Erythroblast (primary cell): ENCODE data around the gene NME7.
A peak's percentile ranks its signal among the peaks of the same experiment; 100 is the strongest.
"Not testable (repeated sequence)": the region's sequence is repeated elsewhere in the genome, so short reads cannot be mapped to it uniquely, and the experiment has no call there.

Experiments
- DNase-seq, 2 experiments: peaks; one replicate each; lab custom pipeline; 2025; lab: John Stamatoyannopoulos, UW
- GATA1 ChIP-seq: IDR thresholded peaks from 2 replicates; pipeline ENCODE4 v1.6.1; 2011; ENCODE audit warnings: low read depth, mild to moderate bottlenecking, control low read depth, low read length, moderate library complexity
- POLR2A ChIP-seq: IDR thresholded peaks from 2 replicates; pipeline ENCODE4 v1.6.1; 2011; ENCODE audit warnings: mild to moderate bottlenecking, low read length

NME7 gene

DNA sequence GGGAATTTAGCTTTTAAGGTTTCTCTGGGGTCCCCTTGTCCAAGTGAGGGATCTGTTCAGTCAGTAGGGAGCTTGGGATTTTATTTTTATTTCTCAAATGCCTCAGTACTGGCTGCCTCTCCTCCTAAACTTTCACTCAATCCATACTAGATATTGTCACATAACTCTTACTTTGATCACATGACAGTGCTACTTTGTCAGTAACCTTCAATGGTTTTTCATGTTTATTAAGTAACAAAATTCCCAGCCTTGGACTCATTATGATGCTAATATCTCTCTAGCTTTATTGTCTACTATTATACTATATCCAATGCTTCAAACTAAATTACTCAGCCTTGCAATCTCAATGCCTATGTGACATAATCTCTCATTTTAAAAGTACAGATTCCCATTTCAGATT, 163.4 kb downstream of the NME7 start:
- TF ChIP-seq POLR2A (no peak), GATA1 (no peak)
- DNase-seq: no peak

DNA sequence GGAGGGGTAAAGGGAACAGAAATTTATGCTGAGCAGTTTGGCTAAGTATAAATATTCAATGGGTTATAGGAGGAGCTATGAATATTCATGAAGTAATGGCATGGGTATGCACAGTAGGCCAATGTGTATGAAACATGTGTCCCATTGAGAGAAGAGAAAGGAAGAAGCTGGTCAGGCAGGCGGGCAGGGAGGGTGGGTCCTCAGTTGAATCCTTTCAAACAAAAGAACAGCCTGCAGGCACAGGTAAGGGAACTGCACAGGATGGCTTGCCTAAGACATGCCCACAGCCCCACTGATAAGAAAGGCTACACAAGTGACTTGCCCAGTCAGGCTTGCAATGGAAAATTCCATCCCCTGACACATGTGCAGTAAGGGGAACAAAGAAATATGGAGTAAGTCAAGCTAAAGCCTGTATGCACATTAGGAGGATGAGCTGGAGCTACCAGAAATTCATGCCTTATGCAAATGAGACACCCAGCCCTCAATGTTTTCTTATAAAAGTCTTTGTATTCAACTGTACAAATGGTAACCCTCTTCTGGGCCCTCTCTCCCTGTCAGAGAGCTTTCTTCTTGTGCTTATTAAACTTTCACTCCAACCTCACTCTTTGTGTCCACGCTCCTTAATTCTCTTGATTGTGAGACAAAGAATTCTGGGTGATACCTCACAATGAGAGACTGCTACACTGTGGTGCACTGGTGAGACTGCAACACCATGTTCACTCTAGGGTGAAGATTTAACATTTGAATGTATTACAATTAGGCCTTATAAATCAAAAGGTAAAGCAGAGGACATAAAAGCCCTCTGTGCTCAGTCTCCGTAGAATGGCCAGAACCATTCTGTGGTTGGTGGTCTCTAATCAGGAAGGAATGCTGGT, 164.6 kb downstream of the NME7 start:
- no peak for TF ChIP-seq POLR2A
- no peak for TF ChIP-seq GATA1
- peak in 1 of 2 experiments; percentile 7 for DNase-seq

- no peak for DNase-seq
- TF ChIP-seq GATA1 (no peak), POLR2A (no peak)
Observed at GRCh38 chr1:169201084-169201619, 166.4 kb downstream of the NME7 start.

DNA sequence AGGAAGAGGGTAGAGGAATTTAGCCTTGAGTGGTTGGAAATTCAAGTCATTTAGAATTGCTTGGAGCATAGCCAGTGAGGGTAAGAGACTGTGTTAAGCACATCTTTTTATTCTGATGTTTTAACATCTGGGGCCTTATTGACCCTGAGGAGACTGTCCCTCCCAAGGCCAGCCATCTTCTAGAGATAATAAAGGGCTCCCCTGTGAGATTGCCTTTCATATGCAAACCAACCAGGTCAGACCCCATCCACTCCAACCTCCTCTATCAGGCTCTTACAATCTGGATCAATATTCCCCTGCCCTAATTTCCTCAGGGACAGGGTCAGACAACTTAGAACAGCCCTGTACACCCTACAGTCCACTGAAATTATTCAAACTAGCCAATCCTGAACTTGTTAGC, 167.3 kb downstream of the NME7 start:
- TF ChIP-seq POLR2A (no peak), GATA1 (no peak)
- DNase-seq: no peak

DNA sequence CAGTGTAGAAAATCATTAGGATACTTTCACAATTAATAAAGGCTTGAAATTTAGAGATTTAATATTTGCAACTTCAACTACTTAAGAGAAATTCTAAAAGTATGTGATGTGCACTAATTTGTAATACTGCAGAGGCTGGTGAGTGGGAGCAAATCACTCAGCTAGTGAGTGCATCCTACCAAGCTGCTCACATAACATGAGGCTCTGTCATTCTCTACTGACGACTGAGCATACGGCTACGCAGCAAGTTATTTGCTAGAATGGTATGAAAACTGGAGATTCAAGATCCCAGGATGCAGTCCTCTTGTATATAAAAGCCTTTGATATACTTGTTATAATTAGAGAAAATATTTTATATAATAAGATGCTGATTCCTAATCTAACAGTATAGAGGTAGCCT, 171.0 kb downstream of the NME7 start:
- DNase-seq: no peak

GRCh38 chr1:169196161-169196560, 171.4 kb downstream of the NME7 start:
- TF ChIP-seq POLR2A (no peak), GATA1 (no peak)
- no peak for DNase-seq

More for the DNA sequence above, 171.0 kb downstream of the NME7 start:
- TF ChIP-seq GATA1 (no peak), POLR2A (no peak)

DNA sequence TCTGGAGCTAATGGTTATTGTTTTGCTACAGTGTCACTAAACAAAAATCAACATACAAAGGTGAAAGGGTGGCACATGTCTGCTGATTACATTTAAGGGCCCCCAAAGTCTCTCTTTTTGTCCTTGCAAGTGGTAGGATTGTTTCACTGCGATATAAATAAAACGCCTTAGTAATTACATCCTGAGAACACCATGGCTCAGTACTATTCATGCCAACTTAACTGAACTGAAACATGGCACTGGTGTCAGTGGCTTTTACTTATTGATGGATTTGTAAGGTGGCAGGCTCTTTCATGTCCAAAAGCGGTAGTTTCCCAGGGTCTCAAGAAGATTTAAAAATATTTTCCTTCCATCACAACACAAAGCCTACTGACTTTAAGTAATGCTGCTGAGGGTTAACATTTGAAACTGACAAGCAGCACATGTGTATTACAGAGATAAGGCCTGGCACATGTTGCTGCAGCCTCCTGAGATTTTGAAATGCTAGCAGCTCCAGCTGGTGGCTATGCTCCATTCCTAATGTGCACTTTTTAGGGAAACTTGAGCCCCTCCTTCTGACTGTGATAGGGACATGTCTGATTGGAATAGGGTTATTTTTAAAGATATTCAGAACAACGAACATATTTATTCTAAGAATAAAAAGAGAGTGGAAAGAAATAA, 174.3 kb downstream of the NME7 start:
- DNase-seq: peak; percentile 77 to 87
- no peak for TF ChIP-seq GATA1
- TF ChIP-seq POLR2A: no peak

DNA sequence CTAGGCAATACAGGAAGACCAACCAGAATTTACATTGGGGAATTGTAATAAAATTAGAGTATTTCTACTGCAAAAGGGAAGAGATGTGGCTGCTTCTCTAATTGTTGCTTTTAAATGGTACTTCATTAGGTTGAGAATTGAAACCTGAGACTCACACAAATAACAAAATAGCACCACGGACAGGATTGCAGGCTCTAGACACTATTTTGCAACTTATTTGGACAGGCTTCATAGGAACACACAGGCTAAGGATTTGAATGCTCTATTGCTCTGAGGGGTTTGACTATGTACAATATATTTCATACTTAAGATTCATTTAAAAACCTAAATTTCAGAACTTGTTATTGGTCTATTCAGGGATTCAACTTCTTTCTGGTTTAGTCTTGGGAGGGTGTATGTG, 181.5 kb downstream of the NME7 start:
- no peak for DNase-seq
- TF ChIP-seq GATA1 (no peak), POLR2A (no peak)

- TF ChIP-seq GATA1 (no peak), POLR2A (no peak)
- no peak for DNase-seq
Observed at GRCh38 chr1:169184812-169185211, 182.8 kb downstream of the NME7 start.

- TF ChIP-seq POLR2A: no peak
- TF ChIP-seq GATA1: no peak
- DNase-seq: no peak
Observed at GRCh38 chr1:169180174-169180573, 187.4 kb downstream of the NME7 start.

- not testable (repeated sequence) for DNase-seq
Observed at GRCh38 chr1:169179431-169179830, 188.2 kb downstream of the NME7 start.

DNA sequence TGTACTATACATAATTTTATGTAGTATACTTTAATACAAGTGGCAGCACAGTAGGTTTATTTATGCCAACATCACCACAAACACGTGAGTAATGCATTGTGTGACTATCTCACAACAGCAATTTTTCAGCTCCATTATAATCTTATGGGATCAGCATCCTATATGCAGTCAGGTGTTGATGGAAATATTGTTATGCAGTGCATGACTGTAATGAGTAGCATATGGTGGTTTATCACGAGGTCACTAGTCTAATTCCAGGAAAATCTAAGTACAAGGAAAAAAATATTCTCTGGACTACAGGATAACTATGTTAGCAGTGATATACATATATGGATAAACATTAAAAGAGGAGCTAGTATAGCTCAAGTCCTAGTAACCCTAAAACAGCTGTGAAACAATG, 192.1 kb downstream of the NME7 start:
- TF ChIP-seq GATA1: no peak
- TF ChIP-seq POLR2A: no peak
- no peak for DNase-seq

GRCh38 chr1:169163059-169163458, 204.5 kb downstream of the NME7 start:
- DNase-seq: no peak
- TF ChIP-seq GATA1 (no peak), POLR2A (no peak)

GRCh38 chr1:169161496-169162194, 206.0 kb downstream of the NME7 start:
- no peak for DNase-seq

More at GRCh38 chr1:169161496-169162194, 206.0 kb downstream of the NME7 start:
- TF ChIP-seq GATA1: no peak
- TF ChIP-seq POLR2A: no peak
